Neuron (in vitro differentiated cells): ENCODE data around the gene CCDC136.

Source experiments
- H2AFZ ChIP-seq: one replicate; pipeline ENCODE4 v1.6.1; 2013; ENCODE audit warnings: low read depth, mild to moderate bottlenecking, inconsistent platforms, low read length, moderate library complexity
- H3K27me3 ChIP-seq: one replicate; pipeline ENCODE4 v1.6.1; 2013; ENCODE audit warnings: low read length; ENCODE audit not compliant: insufficient read depth
- H3K36me3 ChIP-seq: one replicate; pipeline ENCODE4 v1.6.1; 2013; ENCODE audit warnings: low read length; ENCODE audit not compliant: insufficient read depth
- H3K4me1 ChIP-seq: one replicate; pipeline ENCODE4 v1.6.1; 2013; ENCODE audit warnings: low read length; ENCODE audit not compliant: insufficient read depth
- H3K4me3 ChIP-seq: 2 replicates; pipeline ENCODE4 v1.5.1; 2013; ENCODE audit warnings: mild to moderate bottlenecking, low read length, moderate library complexity
- H3K9me3 ChIP-seq: one replicate; pipeline ENCODE4 v1.6.1; 2013; ENCODE audit warnings: low read length

CCDC136 gene

DNA sequence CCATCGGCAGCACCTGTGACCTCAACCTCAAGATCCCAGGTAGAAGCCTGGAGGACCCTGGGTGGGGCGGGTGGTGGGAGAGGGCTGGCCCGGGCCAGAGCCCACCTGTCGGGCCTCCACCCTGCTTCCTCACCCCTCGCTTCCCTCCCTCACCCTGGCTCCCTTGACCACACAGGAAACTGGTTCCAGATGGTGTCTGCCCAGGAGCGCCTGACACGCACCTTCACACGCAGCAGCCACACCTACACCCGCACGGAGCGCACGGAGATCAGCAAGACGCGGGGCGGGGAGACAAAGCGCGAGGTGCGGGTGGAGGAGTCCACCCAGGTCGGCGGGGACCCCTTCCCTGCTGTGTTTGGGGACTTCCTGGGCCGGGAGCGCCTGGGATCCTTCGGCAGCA is 62.0 kb downstream of the CCDC136 start:
- Histone ChIP-seq H3K4me1 (peaks cover 2% of the 10 kb centered on the region), H2AFZ (no peak overlapping the region), H3K9me3 (no peaks in the 10 kb centered on the region), H3K4me3 (no peak overlapping the region), H3K27me3 (peaks cover 6% of the 10 kb centered on the region), H3K36me3 (no peaks in the 10 kb centered on the region)

DNA sequence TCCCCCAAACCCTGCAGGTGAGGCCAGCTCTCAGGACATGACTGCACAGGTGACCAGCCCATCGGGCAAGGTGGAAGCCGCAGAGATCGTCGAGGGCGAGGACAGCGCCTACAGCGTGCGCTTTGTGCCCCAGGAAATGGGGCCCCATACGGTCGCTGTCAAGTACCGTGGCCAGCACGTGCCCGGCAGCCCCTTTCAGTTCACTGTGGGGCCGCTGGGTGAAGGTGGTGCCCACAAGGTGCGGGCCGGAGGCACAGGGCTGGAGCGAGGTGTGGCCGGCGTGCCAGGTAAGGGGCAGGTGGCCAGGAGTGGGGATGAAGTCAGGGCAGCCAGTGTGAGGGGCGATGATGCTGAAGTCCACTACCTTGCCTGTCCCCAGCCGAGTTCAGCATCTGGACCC is 62.6 kb downstream of the CCDC136 start:
- Histone ChIP-seq H3K4me1 (peaks cover 8% of the 10 kb centered on the region), H3K27me3 (peaks cover 6% of the 10 kb centered on the region), H3K9me3 (no peaks in the 10 kb centered on the region), H3K36me3 (no peaks in the 10 kb centered on the region), H3K4me3 (no peak overlapping the region), H2AFZ (no peak overlapping the region)

DNA sequence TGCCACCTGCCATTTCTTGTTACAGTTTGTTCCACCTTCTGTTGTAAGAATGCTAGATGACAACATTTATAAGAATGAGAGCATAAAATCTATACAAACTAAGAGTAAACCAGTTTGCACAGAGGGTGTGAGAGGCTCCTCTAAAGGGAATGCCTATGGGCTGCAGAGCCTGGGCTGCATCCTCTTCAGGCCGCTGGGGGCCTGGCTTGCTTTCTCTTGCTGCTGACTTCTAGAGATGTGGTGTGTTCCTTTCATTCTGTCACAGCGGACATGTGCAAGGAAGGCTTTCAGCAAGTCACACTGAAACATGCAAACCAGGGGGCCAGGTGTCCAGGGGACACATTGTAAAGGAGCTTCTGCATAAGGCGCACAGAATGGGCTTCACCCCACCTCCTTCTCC is 63.8 kb downstream of the CCDC136 start:
- H3K4me1 ChIP-seq = peaks cover 11% of the 10 kb centered on the region
- H2AFZ ChIP-seq = no peak overlapping the region
- H3K4me3 ChIP-seq = no peak overlapping the region
- H3K36me3 ChIP-seq = no peaks in the 10 kb centered on the region
- H3K9me3 ChIP-seq = no peaks in the 10 kb centered on the region
- H3K27me3 ChIP-seq = peaks cover 6% of the 10 kb centered on the region

DNA sequence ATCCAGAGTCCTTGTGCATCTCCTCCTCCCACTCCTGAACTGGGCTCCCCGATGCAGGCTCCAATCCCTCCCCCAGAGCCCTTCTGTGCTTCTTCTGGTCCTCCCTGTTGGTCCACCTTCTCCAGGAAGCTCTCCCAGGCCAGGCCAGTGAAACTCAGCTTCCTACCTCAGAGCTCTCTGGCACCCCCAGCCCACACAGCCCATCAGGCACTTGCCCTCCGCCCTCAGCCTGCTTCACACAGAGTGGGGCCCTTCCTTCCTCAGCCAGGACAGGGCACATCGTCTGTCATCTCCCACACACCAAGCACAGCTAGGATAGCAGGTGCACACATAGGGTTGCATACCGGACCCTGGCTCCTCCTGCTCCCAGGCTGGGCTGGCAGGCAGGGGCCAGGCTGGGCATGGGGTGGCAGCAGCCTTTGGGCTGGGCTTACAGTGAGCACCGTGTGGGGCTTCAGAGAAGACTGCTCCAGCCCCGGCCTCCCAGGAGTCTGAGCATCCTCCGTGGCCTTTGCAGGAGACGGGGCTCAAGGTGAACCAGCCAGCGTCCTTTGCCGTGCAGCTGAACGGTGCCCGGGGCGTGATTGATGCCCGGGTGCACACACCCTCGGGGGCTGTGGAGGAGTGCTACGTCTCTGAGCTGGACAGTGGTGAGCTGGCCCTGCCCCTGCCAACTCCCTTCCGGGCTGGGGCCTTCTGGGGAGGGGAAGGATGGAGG is 64.4 kb downstream of the CCDC136 start:
- Histone ChIP-seq H3K4me1 (peaks cover 11% of the 10 kb centered on the region), H3K9me3 (no peaks in the 10 kb centered on the region), H3K36me3 (no peaks in the 10 kb centered on the region)

DNA sequence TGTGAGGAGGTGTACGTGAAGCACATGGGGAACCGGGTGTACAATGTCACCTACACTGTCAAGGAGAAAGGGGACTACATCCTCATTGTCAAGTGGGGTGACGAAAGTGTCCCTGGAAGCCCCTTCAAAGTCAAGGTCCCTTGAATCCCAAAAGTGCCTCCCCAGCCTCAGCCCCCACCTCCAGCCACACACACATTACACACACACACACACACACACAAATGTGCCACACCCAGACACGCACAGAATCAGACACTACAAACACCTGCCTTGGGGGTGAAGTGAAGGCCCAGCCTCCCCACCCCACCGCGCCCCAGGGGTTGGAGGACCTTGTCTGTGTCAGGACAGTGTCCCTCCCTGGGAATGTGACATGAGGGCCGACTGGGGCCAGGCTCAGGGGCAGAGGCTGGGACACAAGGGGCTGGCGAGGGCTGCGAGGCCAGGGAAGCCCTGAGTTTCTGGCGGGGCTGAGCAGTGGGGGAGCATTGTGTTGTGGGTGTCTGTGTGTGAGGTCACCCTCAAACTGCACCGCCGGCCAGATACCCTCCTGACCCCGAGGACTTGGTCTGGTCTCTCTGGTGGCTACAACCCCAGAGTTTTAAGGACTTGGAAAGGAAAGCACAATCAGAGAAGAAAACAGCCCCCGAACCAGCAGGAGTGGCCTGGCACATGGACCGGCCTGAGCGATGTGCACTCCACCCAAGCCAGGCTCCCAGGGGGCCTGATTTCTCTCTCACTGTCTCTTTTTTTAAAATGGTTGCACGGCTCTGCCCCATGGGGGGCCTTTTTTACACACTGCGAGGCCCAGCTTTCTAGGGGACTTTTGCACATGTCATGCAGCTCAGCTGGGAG is 66.8 kb downstream of the CCDC136 start:
- Histone ChIP-seq H3K4me3 (no peak overlapping the region), H3K9me3 (no peaks in the 10 kb centered on the region)

More for the DNA sequence above, 64.4 kb downstream of the CCDC136 start:
- Histone ChIP-seq H3K27me3 (peaks cover 6% of the 10 kb centered on the region), H2AFZ (no peak overlapping the region), H3K4me3 (no peak overlapping the region)

DNA sequence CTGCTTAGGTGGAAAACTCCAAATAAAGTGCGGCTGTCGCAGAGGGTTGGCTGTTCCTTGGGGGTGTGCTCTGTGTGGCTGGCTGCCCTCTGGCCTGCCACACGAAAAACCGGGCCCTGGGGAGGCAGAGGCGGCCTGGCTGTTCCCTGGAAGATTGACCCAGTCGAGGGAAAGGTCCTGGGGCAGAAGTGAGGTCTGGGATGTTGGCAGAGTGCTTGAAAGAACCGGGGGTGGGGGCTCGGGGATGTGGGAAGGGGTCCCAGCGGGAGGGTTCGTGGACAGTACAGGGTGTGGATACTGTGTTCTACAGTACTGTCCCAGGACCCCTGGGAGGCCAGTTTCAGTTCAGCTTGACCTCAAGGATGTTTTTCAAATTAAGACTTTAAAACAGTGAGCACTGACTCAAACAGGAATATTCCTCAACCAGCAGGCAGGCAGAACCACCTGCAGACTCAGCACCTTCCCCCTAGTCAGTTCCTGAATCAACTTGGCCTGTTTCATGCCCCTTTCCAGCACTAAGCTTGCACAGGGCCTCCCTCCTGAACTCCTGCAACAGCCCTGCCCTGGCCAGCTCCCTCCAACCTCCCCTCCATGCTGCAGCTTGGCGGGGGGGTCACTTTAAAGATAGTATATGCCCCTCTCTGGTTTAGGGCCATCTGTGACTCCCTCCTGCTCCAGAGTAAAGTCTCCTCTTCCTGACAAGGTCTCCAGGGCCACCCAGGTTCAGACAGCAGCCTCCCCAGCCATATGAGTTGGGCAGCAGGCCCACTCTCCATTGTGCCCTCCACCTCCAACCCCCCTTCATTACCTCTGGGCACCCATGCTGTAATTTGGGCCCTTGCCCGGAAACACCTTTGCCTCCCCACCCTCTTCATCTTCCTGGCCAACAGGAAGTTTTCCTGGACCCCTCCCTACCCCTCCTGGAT is 67.7 kb downstream of the CCDC136 start:
- Histone ChIP-seq H3K4me3 (no peak overlapping the region), H3K4me1 (peaks cover 16% of the 10 kb centered on the region), H3K9me3 (no peaks in the 10 kb centered on the region), H2AFZ (peak overlapping the region; percentile 12), H3K27me3 (peaks cover 6% of the 10 kb centered on the region), H3K36me3 (no peaks in the 10 kb centered on the region)

More for the DNA sequence above, 66.8 kb downstream of the CCDC136 start:
- Histone ChIP-seq H3K27me3 (peaks cover 6% of the 10 kb centered on the region), H3K36me3 (no peaks in the 10 kb centered on the region), H2AFZ (peak overlapping the region; percentile 12), H3K4me1 (peaks cover 12% of the 10 kb centered on the region)

DNA sequence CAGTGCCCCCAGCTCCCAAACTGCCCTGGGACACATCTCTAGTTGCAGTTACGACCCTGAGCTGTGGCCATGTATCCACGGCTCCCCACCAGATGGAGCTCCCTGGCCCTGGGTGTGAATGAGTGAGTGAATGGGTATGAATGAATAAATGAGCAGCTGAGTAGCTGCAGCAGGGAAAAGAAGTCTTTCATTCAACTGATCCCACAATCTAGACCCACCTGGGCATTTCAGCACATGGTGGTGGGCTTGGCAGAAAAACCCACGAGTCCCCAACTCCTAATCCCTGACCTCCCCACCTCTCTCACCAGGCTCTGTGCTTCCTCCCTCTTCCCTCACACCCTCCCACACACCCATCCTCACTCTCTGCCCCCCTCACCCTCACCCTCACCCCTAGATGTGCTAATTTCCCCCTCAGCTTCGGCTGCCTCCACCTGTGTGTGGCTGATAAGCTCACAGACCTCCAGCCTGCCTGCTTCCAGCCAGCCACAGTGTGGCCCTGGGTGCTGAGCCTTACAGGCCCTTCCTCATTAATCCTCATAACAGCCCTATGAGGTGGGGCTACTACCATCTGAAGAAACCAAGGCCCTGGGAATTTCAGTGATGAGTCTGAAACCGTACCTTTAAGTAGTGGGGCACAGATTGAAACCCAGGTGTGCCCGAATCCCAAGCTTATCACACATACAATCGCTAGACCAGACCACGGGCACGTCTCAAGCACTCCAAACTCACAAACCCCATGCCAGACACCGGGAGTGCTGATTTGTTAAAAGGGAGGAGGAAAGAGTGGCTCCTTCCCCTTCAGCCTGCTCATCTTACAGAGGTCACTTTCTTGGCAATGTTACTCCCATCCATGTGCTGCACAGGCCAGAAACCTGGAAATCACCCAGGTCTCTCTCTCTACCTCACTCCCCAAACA is 68.6 kb downstream of the CCDC136 start:
- peaks cover 16% of the 10 kb centered on the region for H3K4me1 ChIP-seq
- H3K9me3 ChIP-seq = no peaks in the 10 kb centered on the region
- H3K4me3 ChIP-seq = no peak overlapping the region
- H2AFZ ChIP-seq = no peak overlapping the region
- H3K27me3 ChIP-seq = peaks cover 4% of the 10 kb centered on the region
- H3K36me3 ChIP-seq = peaks cover 5% of the 10 kb centered on the region

DNA sequence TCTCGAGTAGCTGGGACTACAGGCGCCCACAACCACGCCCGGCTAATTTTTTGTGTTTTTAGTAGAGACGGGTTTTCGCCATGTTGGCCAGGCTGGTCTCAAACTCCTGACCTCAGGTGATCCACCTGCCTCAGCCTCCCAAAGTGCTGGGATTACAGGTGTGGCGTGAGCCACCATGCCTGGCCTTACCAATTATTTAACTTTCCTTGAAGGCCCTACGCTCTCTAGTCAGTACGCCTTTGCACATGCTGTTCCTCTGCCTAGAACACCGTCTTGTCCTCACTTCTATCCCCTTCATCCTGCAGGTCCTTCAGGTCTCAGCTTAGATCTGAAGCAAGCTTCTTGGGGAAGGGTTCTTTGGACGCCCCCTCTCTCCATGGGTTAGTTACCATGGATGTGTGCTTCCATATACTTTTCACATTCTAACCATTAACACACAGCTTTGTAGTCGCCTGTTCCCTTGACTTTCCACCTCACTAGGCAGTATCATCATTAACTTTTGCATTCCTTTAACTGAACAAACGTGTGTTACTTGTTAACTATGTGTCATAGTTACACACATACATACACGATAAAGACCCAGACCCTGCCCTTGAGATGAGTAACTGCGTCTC is 70.3 kb downstream of the CCDC136 start:
- H3K4me1 ChIP-seq = peaks cover 16% of the 10 kb centered on the region
- no peaks in the 10 kb centered on the region for H3K27me3 ChIP-seq
- H2AFZ ChIP-seq = peak overlapping the region; percentile 50
- H3K36me3 ChIP-seq = peaks cover 16% of the 10 kb centered on the region
- H3K9me3 ChIP-seq = no peaks in the 10 kb centered on the region
- H3K4me3 ChIP-seq = peak overlapping the region; percentile 66

DNA sequence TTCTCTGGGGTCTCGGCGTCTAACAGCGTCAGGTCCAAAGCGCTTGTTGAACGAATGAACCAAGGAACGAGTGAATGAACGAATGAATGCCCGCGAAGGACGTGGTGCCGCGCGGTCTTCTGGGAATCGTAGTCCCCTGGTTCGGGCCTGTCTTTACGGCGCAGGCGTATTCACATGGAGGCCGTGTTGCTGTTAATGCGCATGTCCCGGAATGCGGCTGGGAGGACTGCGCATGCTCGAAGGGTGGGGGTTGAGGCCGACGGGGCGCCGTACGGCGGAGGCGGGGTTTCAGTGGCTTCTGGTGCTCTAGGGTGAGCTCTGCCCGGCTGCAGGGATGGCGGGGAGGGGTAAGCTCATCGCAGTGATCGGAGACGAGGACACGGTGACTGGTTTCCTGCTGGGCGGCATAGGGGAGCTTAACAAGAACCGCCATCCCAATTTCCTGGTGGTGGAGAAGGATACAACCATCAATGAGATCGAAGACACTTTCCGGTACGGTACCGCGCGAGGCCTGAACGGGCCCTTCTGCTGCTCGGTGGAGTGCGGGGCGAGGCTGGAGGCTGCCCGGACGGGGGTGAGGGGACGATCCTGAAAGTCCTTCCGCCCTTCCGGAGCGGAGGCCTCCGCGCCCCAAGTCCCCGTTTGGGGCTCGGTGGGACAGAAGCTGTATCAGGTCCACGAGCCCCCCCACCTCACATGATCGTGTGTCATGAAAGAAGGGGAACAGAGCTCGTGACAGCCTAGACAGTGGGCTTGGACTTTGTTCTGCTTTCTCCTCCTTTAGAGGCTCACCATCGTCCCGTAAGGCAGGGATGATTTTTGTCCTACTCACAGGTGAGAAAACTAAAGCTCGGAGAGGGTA is 71.0 kb downstream of the CCDC136 start, which contains the start of gene ATP6V1F:
Gene ATP6V1F, plus strand, starts transcription at position 286 of the 862 bp plus-strand sequence. Its CDS starts 49 bp downstream, at position 335.
- no peaks in the 10 kb centered on the region for H3K9me3 ChIP-seq
- H2AFZ ChIP-seq = peak within 1 kb of the TSS; percentile 50
- H3K4me1 ChIP-seq = peaks cover 16% of the 10 kb centered on the region
- no peaks in the 10 kb centered on the region for H3K27me3 ChIP-seq
- peak within 1 kb of the TSS; percentile 66 for H3K4me3 ChIP-seq
- peaks cover 16% of the 10 kb centered on the region for H3K36me3 ChIP-seq

DNA sequence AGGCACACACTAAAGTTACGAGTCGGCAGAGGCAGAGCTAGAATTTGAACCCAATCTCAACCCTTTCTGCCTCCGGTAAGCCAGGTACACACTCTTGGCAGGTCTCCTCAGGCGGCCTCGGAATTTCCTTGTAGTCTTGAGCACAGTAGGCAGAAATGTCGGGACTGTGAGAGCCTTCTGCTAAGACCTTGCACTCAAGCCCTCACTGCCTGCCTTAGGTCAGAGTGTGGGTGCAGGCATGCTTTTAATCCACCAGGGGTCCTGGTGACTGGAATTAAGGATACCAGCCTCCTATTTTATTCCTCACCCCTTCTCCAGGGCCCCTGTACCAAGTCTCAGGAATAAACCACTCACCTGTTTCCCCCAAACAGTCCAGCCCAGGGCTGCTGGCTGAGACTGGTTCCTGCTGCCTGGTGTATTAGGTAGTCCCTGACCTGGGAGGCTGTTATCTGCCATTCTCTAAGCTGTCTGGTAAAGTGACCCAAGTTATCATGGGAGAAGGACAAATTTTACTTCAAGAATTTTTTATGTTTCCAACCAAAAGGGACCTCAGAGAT is 71.7 kb downstream of the CCDC136 start:
- Histone ChIP-seq H3K36me3 (peaks cover 16% of the 10 kb centered on the region), H2AFZ (no peak overlapping the region), H3K4me1 (peaks cover 16% of the 10 kb centered on the region), H3K4me3 (peak overlapping the region; percentile 66), H3K9me3 (no peaks in the 10 kb centered on the region), H3K27me3 (no peaks in the 10 kb centered on the region)

DNA sequence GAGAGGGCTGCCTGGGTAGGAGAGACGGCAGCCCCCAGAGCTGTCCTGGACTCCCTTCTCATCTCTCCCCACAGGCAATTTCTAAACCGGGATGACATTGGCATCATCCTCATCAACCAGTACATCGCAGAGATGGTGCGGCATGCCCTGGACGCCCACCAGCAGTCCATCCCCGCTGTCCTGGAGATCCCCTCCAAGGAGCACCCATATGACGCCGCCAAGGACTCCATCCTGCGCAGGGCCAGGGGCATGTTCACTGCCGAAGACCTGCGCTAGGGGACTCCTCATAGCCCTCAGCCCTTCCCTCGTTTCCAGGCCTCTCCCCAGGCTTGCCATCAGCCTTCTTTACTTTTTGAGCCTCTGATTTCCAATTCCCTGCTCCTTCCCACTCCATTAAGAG is 73.5 kb downstream of the CCDC136 start:
- no peaks in the 10 kb centered on the region for H3K27me3 ChIP-seq
- no peak overlapping the region for H2AFZ ChIP-seq
- no peak overlapping the region for H3K4me3 ChIP-seq
- peaks cover 16% of the 10 kb centered on the region for H3K36me3 ChIP-seq
- H3K9me3 ChIP-seq = no peaks in the 10 kb centered on the region
- peaks cover 8% of the 10 kb centered on the region for H3K4me1 ChIP-seq
